ENCODE data around the gene PLXNA2.

- TF ChIP-seq CTCF (conservative IDR thresholded peaks at IDR 0.05; ENCODE audit: low read depth, low read length) (no peak), EZH2 (IDR thresholded peaks at IDR 0.05; ENCODE audit: borderline replicate concordance, low read depth, low read length, poor library complexity, severe bottlenecking) (no peak)
Observed at GRCh38 chr1:208134491-208134890, 109.7 kb downstream of the PLXNA2 start.
